GM20431 (cell line): ENCODE data around the gene RAB26.
"Not testable (repeated sequence)": the region's sequence is repeated elsewhere in the genome, so short reads cannot be mapped to it uniquely, and the experiment has no call there.

ENCODE experiments used
- in situ Hi-C: fragments of 300-500 bp; cut with MseI, MboI; formaldehyde crosslinking; loops from one replicate; pipeline ENCODE4 v1.15.0; 2020; ENCODE audit warnings: low sequenced_read_pairs; ENCODE audit not compliant: unreplicated experiment

Gene RAB26, protein sequence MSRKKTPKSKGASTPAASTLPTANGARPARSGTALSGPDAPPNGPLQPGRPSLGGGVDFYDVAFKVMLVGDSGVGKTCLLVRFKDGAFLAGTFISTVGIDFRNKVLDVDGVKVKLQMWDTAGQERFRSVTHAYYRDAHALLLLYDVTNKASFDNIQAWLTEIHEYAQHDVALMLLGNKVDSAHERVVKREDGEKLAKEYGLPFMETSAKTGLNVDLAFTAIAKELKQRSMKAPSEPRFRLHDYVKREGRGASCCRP

DNA sequence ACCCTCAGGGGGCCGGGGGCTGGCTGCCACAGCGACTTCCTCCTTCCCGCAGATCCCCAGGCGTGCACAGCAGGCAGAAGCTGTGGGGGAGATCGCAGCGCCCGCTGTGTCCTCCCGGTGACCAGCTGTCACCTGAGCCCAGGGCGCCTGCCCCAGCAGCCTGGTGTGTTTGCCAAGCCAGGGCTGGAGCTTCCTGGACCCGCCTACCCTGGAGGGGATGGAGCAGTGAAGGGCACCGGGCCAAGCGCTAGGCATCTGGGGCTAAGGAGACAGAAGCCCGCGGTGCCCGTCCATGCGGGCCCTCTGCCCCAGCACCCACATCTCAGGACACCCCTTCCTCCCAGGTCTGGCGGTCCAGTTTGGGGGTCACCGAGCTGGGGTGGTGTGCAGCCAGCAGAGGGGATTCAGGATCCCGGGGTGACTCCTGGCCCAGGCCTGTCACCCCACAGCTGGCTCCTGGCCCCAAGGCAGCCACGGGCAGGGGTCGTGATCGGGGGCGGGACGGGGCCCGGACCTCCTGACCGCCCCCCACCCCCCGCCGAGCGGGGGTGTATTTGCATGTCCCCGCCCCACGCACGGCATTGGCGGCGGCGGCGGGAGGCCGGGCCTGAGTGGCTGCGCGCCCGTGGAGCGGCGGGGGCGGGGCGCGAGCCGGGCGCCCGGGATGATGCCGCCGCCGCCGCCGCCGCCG, at the start of gene RAB26:
TSS of gene RAB26 (plus strand) at position 645 of the 691 bp plus-strand sequence. CDS start 159 bp downstream, outside the sequence.
- in situ Hi-C loops, result loop anchor here (10.0 kb wide), 1 partner anchor 123 kb away; the partner anchor contains the start of gene NHERF2

DNA sequence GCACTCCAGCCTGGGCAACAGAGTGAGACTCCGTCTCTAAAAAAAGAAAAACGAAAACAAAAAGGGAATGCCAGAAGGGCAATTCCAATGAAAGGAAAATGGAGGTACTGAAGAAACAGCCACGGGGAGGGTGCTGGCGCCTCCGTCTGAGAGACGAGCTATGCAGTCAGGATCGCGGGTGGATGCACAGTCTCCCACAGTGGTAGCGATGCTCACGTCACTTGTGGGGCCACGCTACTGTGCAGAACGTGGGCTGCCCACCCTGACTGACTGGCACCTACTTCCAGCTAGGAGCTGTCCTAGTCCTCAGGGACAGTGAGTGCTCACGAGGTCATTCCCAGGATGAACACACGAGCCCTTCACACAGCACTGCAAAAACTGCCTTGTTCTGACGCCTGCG, 46.8 kb upstream of the RAB26 start:
- in situ Hi-C loops, result not testable (repeated sequence)

DNA sequence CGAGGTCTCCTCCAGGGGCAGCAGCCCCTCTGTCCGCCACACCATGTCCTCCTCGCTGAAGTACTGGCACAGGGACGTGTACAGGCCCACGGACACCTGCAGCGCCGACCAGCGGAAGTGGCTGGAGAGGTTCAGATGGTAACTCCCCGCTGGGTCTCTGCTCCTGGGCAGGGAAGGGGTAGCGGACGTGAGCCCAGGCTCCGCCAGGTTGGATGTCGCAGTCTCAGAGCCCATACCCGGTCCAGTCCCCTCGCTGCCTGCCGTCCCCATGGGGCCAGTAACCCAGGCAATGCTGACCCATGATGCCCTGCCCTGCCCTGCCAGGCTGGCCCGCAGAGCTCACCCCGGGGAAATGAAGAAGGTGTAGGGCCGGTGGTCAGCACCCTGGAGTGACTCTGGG, 46.0 kb upstream of the RAB26 start:
- in situ Hi-C loops, result no loop called here

DNA sequence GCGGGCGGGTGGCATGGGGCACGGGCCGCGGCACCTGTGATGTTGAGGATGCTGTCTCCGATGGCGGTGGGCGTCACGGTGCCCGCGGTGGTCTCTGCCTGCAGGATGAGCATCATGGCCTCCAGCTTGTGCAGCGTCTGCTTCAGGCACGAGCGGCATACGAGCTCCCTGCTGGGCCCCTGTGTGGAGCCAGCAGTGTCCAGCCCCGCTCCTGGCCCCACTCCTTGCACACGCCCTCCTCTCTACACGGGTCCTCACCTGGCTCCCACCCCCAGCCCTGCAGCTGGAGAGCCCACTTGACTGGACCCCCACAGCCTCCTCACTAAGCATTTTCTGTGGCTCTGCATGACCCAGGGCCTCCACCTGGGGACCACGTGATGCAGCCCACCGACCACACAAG, 44.0 kb upstream of the RAB26 start:
- in situ Hi-C loops, result not testable (repeated sequence)

DNA sequence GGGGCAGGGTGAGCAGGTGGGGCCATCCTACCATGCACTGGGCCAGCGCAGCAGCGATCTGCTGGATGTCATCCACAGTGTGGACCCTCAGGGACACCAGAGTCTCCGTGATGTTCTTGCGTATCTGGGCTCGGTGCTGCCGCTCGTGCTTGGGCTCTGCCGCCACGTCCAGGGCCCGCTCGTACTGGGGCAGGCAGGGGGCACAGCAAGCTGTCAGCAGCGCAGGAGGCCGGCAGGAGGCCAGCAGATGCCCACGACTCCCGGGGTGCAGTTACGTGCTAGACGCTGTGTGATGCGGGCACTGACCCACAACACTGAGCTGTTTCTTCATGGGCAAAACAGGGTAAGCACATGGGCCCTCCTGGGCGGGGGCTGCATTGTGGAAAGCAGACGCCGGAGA, 43.1 kb upstream of the RAB26 start:
- in situ Hi-C loops, result not testable (repeated sequence)

DNA sequence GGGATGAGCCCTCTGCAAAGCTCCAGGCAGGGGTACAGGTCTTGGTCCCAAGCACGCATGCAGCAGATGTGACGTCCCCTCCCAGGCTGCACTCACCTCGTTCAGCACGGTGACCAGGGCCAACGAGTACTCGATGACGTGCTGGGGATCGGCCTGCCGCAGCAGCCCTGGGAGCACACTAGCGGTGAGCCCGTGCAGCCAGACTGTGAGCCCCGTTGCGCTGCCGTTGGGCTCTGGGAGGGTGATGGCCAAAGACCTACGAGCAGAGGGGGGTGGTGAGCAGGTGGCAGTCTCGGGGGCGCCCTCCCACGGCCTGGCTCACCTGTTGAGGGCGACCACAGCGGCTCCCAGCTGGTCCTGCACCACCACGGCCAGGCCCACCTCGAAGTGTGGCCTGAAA, 42.7 kb upstream of the RAB26 start:
- in situ Hi-C loops, result not testable (repeated sequence)

DNA sequence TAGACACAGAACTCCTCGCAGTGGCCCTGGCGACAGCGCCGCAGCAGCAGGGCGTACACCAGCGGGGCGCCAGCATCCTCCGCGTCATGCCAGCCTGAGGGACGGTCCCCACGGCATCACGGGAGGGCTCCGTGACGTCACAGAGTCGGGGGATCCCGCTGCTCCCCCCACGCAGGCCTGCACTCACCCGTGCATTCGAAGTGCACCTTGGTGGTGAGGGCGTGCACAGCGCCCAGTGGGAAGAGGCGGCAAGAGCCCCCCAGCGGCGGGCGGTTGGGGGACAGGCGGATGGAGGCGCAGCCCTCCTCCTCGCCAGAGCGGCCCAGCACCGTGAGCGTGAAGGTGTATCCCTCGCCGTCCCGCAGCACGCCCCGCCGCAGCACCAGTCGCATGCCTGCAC, 42.2 kb upstream of the RAB26 start:
- in situ Hi-C loops, result not testable (repeated sequence)

DNA sequence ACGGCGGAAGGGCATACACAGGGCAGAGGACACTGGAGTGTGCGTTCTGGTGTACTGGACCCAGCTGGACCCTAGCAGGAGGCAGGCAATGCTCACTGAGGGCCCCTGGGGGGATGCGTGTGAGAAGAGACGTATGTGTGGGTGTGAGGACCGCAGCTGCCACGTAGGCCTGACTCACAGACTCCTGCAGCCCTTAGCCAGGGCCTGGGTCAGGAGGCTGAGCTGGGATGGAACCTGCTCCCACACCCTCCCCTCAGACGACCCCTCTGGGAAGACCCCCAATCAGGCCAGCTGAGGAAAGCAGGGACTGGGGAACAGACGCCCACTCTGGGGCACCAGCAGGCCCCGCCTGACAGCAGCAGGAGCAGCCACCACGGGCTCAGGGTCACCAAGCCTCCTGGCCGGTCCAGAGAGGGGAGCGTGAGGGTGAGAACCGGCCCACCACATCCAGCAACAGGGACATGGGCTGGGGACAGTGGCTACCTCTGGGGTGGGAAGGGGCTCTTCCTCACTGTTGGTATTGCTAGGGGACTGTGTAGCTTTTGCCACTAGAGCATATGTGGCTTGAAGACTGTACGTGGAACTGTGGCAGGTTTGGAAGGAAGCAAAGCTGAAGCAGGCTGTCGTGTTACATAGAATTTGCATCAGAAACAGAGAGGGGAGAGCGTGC, 41.2 kb upstream of the RAB26 start:
- in situ Hi-C loops, result not testable (repeated sequence)

DNA sequence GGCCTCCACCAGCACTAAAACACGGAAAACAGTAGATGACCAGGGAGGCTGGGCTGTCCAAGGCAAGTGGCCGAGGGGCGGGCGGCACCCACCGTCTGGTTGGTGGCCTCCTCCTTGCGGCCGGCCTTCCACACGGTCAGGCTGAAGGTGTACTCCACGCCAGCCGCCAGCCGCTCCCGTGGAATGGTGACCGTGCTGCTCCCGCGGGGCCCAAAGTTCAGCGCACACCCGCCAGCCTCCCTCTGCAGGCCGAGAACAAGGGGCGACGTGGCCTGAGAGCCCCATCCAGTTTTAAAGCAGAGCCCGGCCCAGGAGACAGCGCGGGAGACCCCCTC, 40.7 kb upstream of the RAB26 start:
- in situ Hi-C loops, result not testable (repeated sequence)

DNA sequence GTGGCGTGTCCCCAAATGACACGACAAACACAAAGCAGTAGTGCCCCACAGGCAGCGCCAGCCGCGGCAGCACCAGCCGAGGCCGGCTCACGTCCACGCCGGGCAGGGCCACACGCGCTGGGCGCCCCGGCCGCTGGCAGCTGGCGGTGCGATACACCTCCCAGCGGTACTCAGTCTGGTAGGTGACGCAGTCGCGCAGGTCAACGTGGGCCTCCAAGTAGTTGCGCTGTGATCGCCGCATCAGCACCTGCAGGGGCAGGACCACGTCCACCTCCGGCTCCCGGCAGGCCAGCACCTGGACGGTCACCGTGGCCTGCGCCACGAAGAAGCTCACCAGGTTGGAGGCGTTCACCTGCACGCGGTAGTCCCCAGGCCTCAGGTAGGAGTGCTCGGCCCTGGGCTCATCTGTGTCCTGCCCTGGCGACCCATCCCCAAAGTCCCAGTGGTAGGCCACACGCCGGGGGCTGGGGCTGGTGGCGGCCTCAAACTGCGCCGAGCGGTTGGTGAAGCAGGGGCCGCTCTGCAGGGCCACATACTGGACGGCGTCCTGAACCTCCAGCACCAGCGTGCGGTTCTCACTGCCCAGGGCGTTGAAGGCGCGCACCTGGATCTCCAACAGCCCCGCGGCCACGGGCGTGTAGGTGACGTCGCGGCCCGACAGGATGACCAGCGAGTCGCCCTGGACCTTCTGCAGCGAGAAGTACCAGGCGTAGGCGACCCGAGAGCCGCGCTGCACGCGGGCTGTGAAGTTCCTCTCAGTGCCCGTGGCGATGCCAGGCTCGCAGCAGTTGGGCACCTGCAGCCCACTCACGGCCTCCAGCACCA, 39.8 kb upstream of the RAB26 start:
- in situ Hi-C loops, result not testable (repeated sequence)

DNA sequence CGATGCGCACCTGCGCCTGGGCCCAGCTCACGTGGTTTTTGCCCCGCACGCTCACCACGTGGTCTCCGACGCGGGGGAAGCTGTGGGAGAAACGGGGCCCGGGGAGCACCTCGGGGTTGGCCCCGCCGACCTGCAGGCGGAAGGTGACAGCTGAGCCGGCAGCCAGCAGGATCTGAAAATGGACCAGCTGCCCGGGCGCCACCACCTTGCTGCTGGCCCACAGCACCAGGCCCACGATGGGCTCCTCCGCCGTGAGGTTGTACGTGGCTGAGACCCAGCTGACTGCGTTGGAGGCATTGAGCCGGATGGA, 39.2 kb upstream of the RAB26 start:
- in situ Hi-C loops, result not testable (repeated sequence)

DNA sequence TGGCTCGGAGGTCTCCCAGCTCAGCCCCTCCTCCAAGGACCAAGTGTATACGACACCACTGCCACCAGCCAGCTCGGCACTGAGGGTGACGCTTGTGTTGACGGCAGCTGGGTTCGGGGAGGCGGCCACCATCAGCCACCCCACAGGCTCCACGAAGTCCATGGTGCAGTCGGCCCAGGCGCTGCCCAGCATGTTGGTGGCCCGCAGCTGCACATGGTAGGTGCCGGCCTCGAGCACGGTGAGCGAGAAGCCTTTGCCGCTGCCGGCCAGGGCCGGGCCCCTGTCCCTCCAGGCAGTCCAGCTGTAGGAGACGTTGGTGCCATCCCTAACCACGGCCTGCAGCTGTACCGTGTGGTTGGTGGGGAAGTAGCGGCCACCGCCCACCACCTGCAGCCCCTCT, 38.6 kb upstream of the RAB26 start:
- in situ Hi-C loops, result not testable (repeated sequence)

DNA sequence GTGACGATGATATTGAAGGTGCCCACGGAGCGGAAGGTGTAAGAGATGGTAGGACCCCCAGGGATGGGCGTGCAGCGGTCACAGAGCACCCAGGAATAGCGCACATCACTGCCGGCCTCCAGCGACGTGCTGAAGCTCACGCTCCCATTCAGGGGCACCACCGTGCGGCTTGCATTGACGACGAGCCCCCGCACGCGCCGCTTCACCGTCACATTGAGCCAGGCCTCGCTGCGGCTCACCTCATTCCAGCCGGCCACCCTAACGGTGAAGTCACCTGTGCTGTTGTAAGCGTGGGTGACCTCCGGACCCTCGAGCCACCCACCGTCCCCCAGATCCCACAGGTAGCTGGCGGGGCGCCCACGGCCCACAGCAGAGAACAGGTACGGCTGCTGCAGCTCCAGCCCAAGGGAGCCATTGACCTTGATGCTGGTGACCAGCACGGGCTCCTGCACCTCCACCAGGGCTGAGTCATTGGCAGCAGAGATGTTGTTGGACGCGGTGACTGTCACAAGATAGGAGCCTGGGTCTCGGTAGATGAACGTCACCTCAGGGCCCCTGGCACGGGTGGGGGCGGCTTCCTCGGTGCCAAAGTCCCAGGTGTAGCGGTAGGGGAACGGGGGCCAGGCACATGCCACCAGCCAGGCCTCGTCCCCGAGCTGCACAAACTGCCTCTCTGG, 38.0 kb upstream of the RAB26 start:
- in situ Hi-C loops, result not testable (repeated sequence)

DNA sequence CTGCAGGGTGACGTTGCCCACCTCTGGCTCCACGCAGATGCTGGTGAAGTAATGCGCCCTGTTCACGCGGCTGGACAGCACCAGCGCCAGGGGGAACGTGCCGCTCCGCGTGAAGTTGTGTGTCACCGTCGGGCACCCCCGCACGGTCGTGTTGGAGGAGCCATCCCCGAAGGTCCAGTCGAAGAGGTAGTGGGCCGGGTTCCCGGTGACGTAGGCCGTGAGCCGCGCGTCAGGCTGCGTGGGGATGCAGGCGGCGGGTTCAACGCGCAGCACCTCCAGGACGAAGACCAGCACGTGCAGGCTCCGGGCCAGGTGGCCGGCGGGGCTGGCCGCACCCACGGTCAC, 37.4 kb upstream of the RAB26 start:
- in situ Hi-C loops, result not testable (repeated sequence)

DNA sequence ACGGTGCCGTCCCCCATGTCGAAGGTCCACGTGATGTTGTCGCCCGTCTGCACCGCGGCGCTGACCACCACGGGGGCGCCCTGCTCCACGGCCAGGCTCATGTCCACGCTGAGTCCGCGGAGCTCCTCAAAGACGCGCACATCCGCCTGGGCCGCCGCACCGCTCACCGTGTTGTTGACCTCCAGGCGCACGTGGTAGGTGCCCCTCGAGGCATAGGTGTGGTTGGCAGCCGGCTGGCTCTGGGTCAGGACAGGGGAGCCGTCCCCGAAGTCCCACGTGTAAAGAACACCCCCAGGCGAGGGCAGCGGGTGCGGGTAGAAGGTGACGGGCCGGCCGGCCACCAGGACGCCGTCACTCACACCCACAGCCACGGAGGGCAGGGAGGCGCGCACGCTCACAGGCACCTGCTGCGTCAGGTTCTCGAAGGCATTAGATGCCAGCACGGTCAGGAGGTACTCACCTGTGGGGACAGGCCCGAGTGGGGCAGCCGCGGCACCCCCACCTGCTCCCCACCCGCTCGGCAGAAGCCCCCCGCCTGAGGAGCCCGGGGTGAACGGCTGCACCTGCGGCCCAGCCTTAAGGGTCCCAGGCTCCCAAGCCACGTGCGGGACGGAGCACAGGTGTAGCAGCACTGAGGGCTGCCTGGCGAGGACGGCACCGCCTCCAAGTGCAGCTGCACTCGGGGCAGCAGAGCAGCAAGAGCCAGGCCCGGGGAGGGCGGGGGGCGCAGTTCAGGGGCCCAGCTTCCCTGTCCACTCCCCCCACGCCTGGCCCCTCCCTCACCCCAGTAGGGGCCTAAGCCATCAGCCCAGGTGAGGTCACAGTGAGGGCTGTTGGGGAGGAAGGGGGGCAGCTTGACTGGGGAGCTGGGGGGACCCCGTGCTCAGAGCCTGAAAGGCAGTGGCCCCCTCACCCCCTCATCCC, 36.8 kb upstream of the RAB26 start:
- in situ Hi-C loops, result not testable (repeated sequence)

DNA sequence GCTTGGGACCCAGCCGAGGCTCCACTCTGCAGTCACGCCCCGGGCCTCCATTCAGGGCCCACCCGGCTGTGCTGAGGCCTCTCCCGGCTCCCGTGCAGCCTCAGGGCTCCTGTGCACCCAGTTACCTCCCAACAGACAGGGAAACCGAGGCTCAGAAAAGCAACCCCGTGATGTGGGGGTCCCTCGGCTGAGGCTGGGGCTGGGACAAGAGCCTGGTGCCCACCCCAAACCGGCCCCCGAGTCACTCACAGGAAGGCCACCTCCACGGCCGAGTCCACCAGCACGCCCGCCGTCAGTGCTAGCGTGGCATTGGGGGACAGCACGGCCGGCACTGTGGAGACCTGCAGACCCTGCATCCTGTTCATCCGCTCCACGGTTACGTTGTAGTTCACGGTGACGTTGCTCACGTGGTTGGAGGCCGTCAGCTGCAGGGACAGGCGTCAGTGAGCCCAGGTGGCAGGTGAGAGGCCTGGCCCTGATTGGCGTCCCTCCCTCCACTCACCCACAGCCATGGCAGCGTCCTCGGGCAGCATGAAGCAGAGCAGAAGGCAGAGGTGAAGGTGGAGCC, 35.8 kb upstream of the RAB26 start:
- in situ Hi-C loops, result not testable (repeated sequence)

DNA sequence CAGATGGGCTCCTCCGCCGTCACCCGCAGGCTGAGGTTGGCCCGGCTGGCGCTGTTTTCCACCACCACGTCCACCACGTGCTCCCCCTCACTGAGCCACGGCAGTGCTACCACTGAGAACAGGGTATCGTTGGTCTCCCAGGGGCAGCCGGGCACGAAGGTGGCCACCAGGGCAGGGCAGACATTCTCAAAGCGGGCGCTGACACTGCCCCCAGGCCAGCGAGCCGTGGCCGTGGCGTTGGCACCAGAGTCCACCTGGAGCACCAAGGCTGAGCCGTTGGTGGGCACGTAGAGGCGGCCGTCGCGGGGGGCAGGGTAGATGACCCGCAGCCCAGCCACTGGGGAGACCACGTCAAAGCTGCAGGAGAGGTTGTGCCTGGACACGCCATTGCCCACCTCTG, 34.2 kb upstream of the RAB26 start:
- in situ Hi-C loops, result not testable (repeated sequence)

DNA sequence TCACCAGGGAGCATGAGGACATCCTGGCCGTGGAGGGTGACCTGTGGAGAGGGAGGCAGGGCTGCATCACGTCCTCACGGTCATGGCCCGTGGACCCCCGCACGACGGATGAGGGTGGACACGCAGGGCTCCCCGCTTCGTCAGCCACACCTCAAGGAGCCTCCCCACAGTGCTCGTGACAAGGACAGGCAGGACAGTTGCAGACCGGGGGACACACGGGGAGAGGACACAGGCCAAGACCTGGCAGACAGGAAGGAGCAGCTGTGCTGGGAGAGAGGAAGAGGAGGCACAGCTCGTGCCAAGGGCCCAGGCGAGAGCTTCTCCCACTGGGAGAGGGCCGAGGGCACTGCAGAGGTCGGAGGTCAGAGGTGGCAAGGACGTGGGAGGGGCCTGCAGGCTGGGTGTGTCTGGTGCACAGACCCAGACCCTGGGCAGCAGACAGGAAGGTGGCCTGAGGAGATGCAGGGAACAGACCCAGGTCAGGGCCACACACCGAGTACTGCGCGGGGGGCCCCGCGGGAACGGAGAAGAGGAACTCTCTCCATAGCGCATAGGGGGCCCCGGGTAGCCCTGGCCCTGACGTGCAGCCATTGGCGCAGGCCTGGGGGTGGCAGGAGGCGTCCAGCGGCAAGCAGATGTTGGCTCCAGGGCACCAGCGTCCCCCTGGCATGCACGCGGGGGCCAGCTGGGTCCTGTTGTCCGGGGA, 33.4 kb upstream of the RAB26 start:
- in situ Hi-C loops, result not testable (repeated sequence)
